HG03571 (cell line): ENCODE measurements around the gene LMLN.
"Not testable (repeated sequence)": the region's sequence is repeated elsewhere in the genome, so short reads cannot be mapped to it uniquely, and the experiment has no call there.

Source experiments
- ATAC-seq: cut with Tn5 transposase; IDR thresholded peaks from one replicate; pipeline ENCODE4 v1.9.1; 2021; ENCODE audit not compliant: unreplicated experiment

LMLN gene

GRCh38 chr3:197955892-197956477 is 4.0 kb upstream of the LMLN start:
- ATAC-seq = no peak

- ATAC-seq = no peak
These were observed 3.4 kb upstream of the LMLN start for GRCh38 chr3:197956626-197956988.

GRCh38 chr3:197957790-197958133 is 2.3 kb upstream of the LMLN start:
- ATAC-seq = no peak

GRCh38 chr3:197958346-197958745 is 1.7 kb upstream of the LMLN start:
- ATAC-seq = no peak

- ATAC-seq = not testable (repeated sequence)
These were observed 1.2 kb upstream of the LMLN start for GRCh38 chr3:197958848-197959247.

GRCh38 chr3:197959500-197959890 is 522 bp upstream of the LMLN start:
- no peak for ATAC-seq

- ATAC-seq = no peak
These were observed 921 bp downstream of the LMLN start for GRCh38 chr3:197960694-197961581.

GRCh38 chr3:197961582-197961945 is 1.5 kb downstream of the LMLN start:
- no peak for ATAC-seq

- no peak for ATAC-seq
These were observed 3.1 kb downstream of the LMLN start for GRCh38 chr3:197963019-197963637.

GRCh38 chr3:197967337-197967989 is 7.4 kb downstream of the LMLN start:
- ATAC-seq = not testable (repeated sequence)

- ATAC-seq = no peak
These were observed 10.6 kb downstream of the LMLN start for GRCh38 chr3:197970588-197970987.

GRCh38 chr3:197974016-197974415 is 14.0 kb downstream of the LMLN start:
- ATAC-seq = no peak

GRCh38 chr3:197975311-197975710 is 15.3 kb downstream of the LMLN start:
- no peak for ATAC-seq

- ATAC-seq = no peak
These were observed 23.1 kb downstream of the LMLN start for GRCh38 chr3:197983076-197983475.

- ATAC-seq = no peak
These were observed 29.6 kb downstream of the LMLN start for GRCh38 chr3:197989651-197990050.

GRCh38 chr3:197994736-197995135 is 34.7 kb downstream of the LMLN start:
- no peak for ATAC-seq

- ATAC-seq = no peak
These were observed 36.8 kb downstream of the LMLN start for GRCh38 chr3:197996855-197997254.

- ATAC-seq = no peak
These were observed 37.9 kb downstream of the LMLN start for GRCh38 chr3:197997936-197998335.

GRCh38 chr3:198017090-198017489 is 57.1 kb downstream of the LMLN start:
- ATAC-seq = no peak

- no peak for ATAC-seq
These were observed 58.4 kb downstream of the LMLN start for GRCh38 chr3:198018416-198018815.

- ATAC-seq = no peak
These were observed 59.1 kb downstream of the LMLN start for GRCh38 chr3:198019115-198019514.

- ATAC-seq = no peak
These were observed 61.3 kb downstream of the LMLN start for GRCh38 chr3:198021320-198021719.
